Activated naive CD4-positive, alpha-beta T cell treated with anti-CD3 and anti-CD28 coated beads for 36 hours (primary cell): ENCODE measurements around the gene CNPY4. TPM values are rescaled to one million over a fixed set of nuclear protein-coding genes. Genes with fewer than 3 reads are reported as not detected.

ENCODE experiments used
- CTCF ChIA-PET: fragments of 350-600 bp; sonication (Branson Sonifier 250); formaldehyde crosslinking; loops from one replicate; lab custom pipeline; 2021; ENCODE audit warnings: antibody characterized with exemption; lab: Charles Lee
- DNase-seq: peaks from one replicate; pipeline ENCODE4 v3.0.0-alpha.2; 2020
- H3K27ac Mint-ChIP-seq: one replicate; pipeline ENCODE4 v1.8.0; 2021; ENCODE audit warnings: mild to moderate bottlenecking, mixed read lengths
- H3K27me3 Mint-ChIP-seq: one replicate; pipeline ENCODE4 v1.8.0; 2021; ENCODE audit warnings: low read depth, mixed read lengths
- H3K36me3 Mint-ChIP-seq: one replicate; pipeline ENCODE4 v1.8.0; 2021; ENCODE audit warnings: low read depth, mixed read lengths
- H3K4me1 Mint-ChIP-seq: one replicate; pipeline ENCODE4 v1.8.0; 2021; ENCODE audit warnings: low read depth, mixed read lengths
- H3K4me3 Mint-ChIP-seq: one replicate; pipeline ENCODE4 v1.8.0; 2021; ENCODE audit warnings: mild to moderate bottlenecking, moderate library complexity, mixed read lengths
- H3K9me3 Mint-ChIP-seq: one replicate; pipeline ENCODE4 v1.8.0; 2021; ENCODE audit warnings: mixed read lengths
- intact Hi-C: fragments of 100-400 bp; cut with micrococcal nuclease; formaldehyde crosslinking; loops from one replicate; pipeline ENCODE4 v1.15.1; 2023
- total RNA-seq, 2 experiments: library from RNA; stranded (reverse); gene quantifications; one replicate each; pipeline ENCODE4 v1.2.3, GENCODE V29; 2021

CNPY4 gene
- total RNA-seq, 2 experiments from 2014 or later = 7.2 to 8.7 TPM

- H3K36me3 Mint-ChIP-seq = peaks cover 8% of the 10 kb centered on the region
- intact Hi-C loops = no loop called here
- CTCF ChIA-PET = no interaction called here
- DNase-seq = no peak
- H3K4me1 Mint-ChIP-seq = peaks cover 4% of the 10 kb centered on the region
- H3K27me3 Mint-ChIP-seq = no peaks in the 10 kb centered on the region
- H3K27ac Mint-ChIP-seq = no peak overlapping the region
- H3K4me3 Mint-ChIP-seq = no peak overlapping the region
- no peaks in the 10 kb centered on the region for H3K9me3 Mint-ChIP-seq
These were observed 11.5 kb upstream of the CNPY4 start for GRCh38 chr7:100107890-100108289.

GRCh38 chr7:100109521-100110163 lies 9.8 kb upstream of the CNPY4 start:
- Mint-ChIP-seq H3K4me3 (no peak overlapping the region), H3K27me3 (no peaks in the 10 kb centered on the region), H3K9me3 (no peaks in the 10 kb centered on the region), H3K27ac (no peak overlapping the region), H3K36me3 (peaks cover 10% of the 10 kb centered on the region), H3K4me1 (no peaks in the 10 kb centered on the region)
- intact Hi-C loops = no loop called here
- no peak for DNase-seq
- CTCF ChIA-PET = interaction anchor here (0.5 to 0.6 kb wide), 2 partner anchors 22 to 275 kb away, joined by 3 to 5 read pairs; no protein-coding TSS in a partner anchor

GRCh38 chr7:100111156-100111555 lies 8.3 kb upstream of the CNPY4 start:
- Mint-ChIP-seq H3K4me1 (no peaks in the 10 kb centered on the region), H3K27ac (no peak overlapping the region), H3K4me3 (no peak overlapping the region), H3K9me3 (no peaks in the 10 kb centered on the region), H3K27me3 (no peaks in the 10 kb centered on the region), H3K36me3 (peaks cover 10% of the 10 kb centered on the region)
- no peak for DNase-seq
- CTCF ChIA-PET = interaction anchor here (1.2 kb wide), 1 partner anchor 9 kb away, joined by 3 read pairs; no protein-coding TSS in a partner anchor
- intact Hi-C loops = no loop called here

GRCh38 chr7:100111914-100112313 lies 7.5 kb upstream of the CNPY4 start:
- intact Hi-C loops = no loop called here
- Mint-ChIP-seq H3K4me1 (no peaks in the 10 kb centered on the region), H3K4me3 (no peak overlapping the region), H3K27me3 (no peaks in the 10 kb centered on the region), H3K36me3 (peaks cover 12% of the 10 kb centered on the region), H3K9me3 (no peaks in the 10 kb centered on the region), H3K27ac (no peak overlapping the region)
- DNase-seq = no peak
- CTCF ChIA-PET = interaction anchor here (1.2 kb wide), 1 partner anchor 9 kb away, joined by 3 read pairs; no protein-coding TSS in a partner anchor

GRCh38 chr7:100115026-100115425 lies 4.4 kb upstream of the CNPY4 start:
- no peaks in the 10 kb centered on the region for H3K9me3 Mint-ChIP-seq
- H3K4me1 Mint-ChIP-seq = peaks cover 10% of the 10 kb centered on the region
- no peak for DNase-seq
- H3K36me3 Mint-ChIP-seq = peaks cover 8% of the 10 kb centered on the region
- intact Hi-C loops = no loop called here
- no peaks in the 10 kb centered on the region for H3K27me3 Mint-ChIP-seq
- no peak overlapping the region for H3K27ac Mint-ChIP-seq
- CTCF ChIA-PET = no interaction called here
- H3K4me3 Mint-ChIP-seq = no peak overlapping the region

- no peaks in the 10 kb centered on the region for H3K27me3 Mint-ChIP-seq
- H3K36me3 Mint-ChIP-seq = peaks cover 6% of the 10 kb centered on the region
- intact Hi-C loops = loop anchor here (1.0 kb wide), 3 partner anchors 9 to 311 kb away; partner anchors contain the start of genes AP4M1, MCM7 and MEPCE
- peak overlapping the region; percentile 93 for H3K4me3 Mint-ChIP-seq
- H3K4me1 Mint-ChIP-seq = peaks cover 17% of the 10 kb centered on the region
- no peak for DNase-seq
- H3K27ac Mint-ChIP-seq = peak overlapping the region; percentile 95
- CTCF ChIA-PET = no interaction called here
- no peaks in the 10 kb centered on the region for H3K9me3 Mint-ChIP-seq
These were observed 904 bp upstream of the CNPY4 start for GRCh38 chr7:100118388-100119071.

GRCh38 chr7:100119970-100120732 lies 717 bp downstream of the CNPY4 start:
- DNase-seq = peak; percentile 80
- no peaks in the 10 kb centered on the region for H3K27me3 Mint-ChIP-seq
- H3K4me1 Mint-ChIP-seq = peaks cover 26% of the 10 kb centered on the region
- H3K36me3 Mint-ChIP-seq = peaks cover 11% of the 10 kb centered on the region
- H3K9me3 Mint-ChIP-seq = no peaks in the 10 kb centered on the region
- CTCF ChIA-PET = interaction anchor here (1.4 to 2.5 kb wide), 2 partner anchors 10 to 13 kb away, joined by 3 to 7 read pairs; no protein-coding TSS in a partner anchor
- peak overlapping the region; percentile 93 for H3K4me3 Mint-ChIP-seq
- peak overlapping the region; percentile 95 for H3K27ac Mint-ChIP-seq
- intact Hi-C loops = loop anchor here (1.0 kb wide), 5 partner anchors 7 to 309 kb away; partner anchors contain the start of genes AP4M1, LAMTOR4, MCM7 and MEPCE

- peak overlapping the region; percentile 95 for H3K27ac Mint-ChIP-seq
- peaks cover 14% of the 10 kb centered on the region for H3K36me3 Mint-ChIP-seq
- no peaks in the 10 kb centered on the region for H3K9me3 Mint-ChIP-seq
- CTCF ChIA-PET = interaction anchor here (0.6 to 2.5 kb wide), 4 partner anchors 10 to 202 kb away, joined by 3 to 7 read pairs (median 4); no protein-coding TSS in a partner anchor
- intact Hi-C loops = loop anchor here (1.0 kb wide), 2 partner anchors 28 to 100 kb away; partner anchors contain the start of gene LAMTOR4
- peaks cover 31% of the 10 kb centered on the region for H3K4me1 Mint-ChIP-seq
- no peak for DNase-seq
- H3K27me3 Mint-ChIP-seq = no peaks in the 10 kb centered on the region
- H3K4me3 Mint-ChIP-seq = peak overlapping the region; percentile 93
These were observed 1.3 kb downstream of the CNPY4 start for GRCh38 chr7:100120733-100121036.

GRCh38 chr7:100122067-100122466 lies 2.6 kb downstream of the CNPY4 start:
- intact Hi-C loops = no loop called here
- Mint-ChIP-seq H3K9me3 (no peaks in the 10 kb centered on the region), H3K4me1 (peaks cover 32% of the 10 kb centered on the region), H3K27me3 (no peaks in the 10 kb centered on the region), H3K27ac (no peak overlapping the region), H3K4me3 (no peak overlapping the region), H3K36me3 (peaks cover 13% of the 10 kb centered on the region)
- DNase-seq = no peak
- CTCF ChIA-PET = interaction anchor here (2.0 to 2.5 kb wide), 2 partner anchors 9 to 11 kb away, joined by 7 read pairs; no protein-coding TSS in a partner anchor

GRCh38 chr7:100122568-100122967 lies 3.1 kb downstream of the CNPY4 start:
- Mint-ChIP-seq H3K9me3 (no peaks in the 10 kb centered on the region), H3K27me3 (no peaks in the 10 kb centered on the region), H3K4me1 (peaks cover 32% of the 10 kb centered on the region), H3K36me3 (peaks cover 13% of the 10 kb centered on the region), H3K27ac (no peak overlapping the region), H3K4me3 (no peak overlapping the region)
- no peak for DNase-seq
- CTCF ChIA-PET = interaction anchor here (0.6 to 2.0 kb wide), 2 partner anchors 10 to 24 kb away, joined by 4 to 7 read pairs; no protein-coding TSS in a partner anchor
- intact Hi-C loops = no loop called here

- H3K9me3 Mint-ChIP-seq = no peaks in the 10 kb centered on the region
- no peaks in the 10 kb centered on the region for H3K27me3 Mint-ChIP-seq
- H3K4me3 Mint-ChIP-seq = peak overlapping the region; percentile 13
- H3K27ac Mint-ChIP-seq = peak overlapping the region; percentile 38
- intact Hi-C loops = loop anchor here (5.0 kb wide), 1 partner anchor 717 kb away; the partner anchor contains the start of genes BUD31 and PDAP1
- DNase-seq = no peak
- peaks cover 13% of the 10 kb centered on the region for H3K36me3 Mint-ChIP-seq
- H3K4me1 Mint-ChIP-seq = peaks cover 31% of the 10 kb centered on the region
- CTCF ChIA-PET = interaction anchor here (0.6 to 1.0 kb wide), 6 partner anchors 42 to 1023 kb away, joined by 3 to 4 read pairs (median 3); no protein-coding TSS in a partner anchor
These were observed 5.1 kb downstream of the CNPY4 start for GRCh38 chr7:100124301-100125230.
